HK-2 (cell line): ENCODE data around the gene NES.

Experiments used
- DNase-seq: peaks from one replicate; pipeline ENCODE4 v3.0.0-alpha.2; 2018; ENCODE audit not compliant: unreplicated experiment

The NES gene

GRCh38 chr1:156676820-156677615 is at the start of gene NES:
Gene NES, minus strand, starts transcription at chr1:156677407. Its CDS starts 143 bp downstream, at chr1:156677264.
- DNase-seq = peak; percentile 79

DNA sequence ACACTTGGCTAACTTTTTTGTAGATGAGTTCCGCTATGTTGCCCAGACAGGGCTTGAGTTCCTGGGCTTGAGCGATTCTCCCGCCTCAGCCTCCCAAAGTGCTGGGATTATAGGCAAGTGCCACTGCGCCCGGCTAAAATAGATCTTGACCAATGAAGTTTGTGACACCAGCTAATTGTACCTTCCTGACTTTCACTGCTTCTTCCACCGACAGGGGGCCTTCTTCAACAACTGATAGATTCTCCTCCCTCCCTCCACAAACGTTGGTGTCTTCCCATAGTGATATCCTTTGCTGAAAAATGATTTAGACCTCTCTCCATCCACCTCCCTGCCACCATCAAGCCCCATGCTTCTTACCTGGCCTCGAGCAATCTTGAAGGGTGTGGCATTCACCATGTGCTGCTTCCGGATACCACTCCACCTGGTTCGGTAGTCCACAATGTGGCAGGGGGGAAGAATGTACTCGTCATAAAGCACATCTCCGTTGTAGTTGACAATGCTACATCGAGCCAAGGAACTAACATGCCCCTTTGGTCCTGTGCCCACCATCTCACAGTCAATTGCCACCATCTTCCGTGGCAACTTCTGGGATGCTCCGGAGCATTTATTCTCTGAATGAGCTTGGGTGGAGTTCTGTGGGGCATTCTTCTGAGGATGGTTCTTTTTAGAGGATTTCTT is 49.5 kb upstream of the NES start:
- peak; percentile 57 for DNase-seq

DNA sequence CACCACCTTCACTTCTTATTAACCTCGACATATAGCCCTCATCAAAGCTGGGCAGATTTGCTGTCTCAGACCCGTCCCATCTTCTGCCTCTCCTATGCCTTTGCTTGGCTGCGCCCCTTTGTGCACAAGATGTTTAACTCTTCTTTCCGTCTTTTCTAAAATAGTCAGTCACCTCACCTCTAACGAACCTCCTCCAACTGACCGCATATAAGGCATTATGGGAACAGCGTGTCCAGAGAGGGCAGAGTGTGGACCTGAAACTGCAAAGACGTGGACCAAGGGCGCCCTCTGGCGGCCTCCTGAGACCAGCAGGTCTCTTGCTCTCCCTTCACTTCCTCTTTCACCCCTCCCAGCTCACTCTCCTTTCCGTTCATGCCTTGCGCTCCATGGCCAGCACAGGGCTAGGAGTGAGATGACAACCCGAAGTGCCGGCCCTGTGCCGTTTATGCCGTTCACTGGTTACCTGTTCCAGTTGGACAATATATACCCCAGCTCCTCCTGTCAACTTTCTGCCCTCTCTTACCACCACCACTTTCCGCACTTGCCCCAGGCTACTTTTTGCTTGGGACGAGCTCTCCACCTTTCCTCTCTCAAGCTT is 48.6 kb upstream of the NES start:
- DNase-seq = peak; percentile 89

- DNase-seq = no peak
These were observed 44.3 kb upstream of the NES start for GRCh38 chr1:156721535-156721934.

DNA sequence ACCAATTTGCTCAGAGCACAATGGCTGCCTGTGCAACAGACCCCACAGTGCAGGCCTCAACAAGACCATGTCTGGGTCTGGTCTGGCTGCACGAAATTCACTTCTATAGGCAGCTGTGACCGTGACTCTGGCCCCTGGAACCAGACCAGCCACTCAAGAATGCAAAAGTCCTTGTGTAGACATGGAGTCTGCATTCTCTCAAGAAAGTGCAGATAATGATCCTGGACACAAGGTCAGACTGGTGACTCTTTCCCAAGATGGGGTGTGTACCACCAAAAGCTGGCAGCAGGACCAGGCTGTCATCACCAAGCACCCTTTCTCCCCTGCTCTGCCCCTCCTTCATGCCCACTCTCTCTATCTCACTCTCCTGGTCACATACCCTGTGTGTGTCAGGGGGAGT is 43.9 kb upstream of the NES start:
- no peak for DNase-seq

DNA sequence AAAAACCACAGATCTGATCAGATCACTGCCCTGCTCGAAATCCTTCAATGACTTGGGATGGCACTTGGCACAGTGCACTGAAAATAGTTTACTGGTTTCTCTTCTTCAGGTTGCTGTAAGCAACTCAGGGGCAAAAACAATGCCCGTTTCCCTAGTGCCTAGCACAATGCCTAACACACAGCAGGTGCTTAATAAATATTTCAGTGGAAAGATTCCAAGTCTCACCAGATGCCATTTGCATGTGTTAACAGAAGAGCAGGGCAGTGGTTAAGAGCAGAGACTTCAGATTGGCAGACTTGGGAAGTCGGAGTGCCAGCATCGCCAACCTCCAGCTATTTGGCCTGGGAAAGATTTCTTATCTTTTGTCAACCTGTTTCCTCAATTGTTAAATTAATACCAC is 40.1 kb upstream of the NES start:
- no peak for DNase-seq

DNA sequence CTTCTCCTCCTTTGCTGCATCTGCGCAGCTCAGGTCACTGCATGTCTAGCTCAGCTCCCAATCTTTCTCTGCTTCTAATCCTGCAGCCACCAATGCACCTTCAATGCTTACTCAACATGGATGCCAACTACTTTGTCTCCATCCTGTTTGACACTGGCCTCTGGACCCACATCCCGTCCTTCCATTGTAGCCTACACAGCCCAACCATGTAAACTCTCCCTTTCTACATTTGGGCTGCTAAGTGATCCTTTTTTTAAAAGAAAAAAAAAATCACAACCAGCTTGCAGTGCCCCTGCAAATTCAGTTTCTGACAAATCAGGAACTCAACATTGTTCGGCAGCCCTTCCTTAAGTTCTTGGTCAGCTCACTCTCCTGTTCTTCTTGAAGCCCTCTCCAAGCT is 37.6 kb upstream of the NES start:
- no peak for DNase-seq

DNA sequence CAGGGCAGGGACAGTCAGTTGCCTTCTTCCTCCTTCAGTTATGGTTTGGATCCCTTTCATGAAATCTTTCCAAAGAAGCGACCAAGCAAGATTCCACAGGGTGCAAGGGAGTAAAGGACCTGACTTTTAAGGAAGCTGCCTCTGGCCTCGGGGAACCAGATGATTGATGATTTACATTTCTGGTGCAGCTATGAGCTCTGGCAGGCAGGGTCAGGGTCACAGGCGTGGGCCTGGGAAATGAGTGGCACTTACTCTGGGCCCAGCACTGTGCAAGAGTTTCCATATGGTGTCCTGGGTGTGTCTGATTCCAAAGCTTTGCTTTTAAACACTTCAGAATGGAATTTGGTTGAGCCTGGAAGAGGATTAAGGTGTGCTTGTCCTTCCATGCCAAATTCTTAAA is 35.4 kb upstream of the NES start:
- no peak for DNase-seq

DNA sequence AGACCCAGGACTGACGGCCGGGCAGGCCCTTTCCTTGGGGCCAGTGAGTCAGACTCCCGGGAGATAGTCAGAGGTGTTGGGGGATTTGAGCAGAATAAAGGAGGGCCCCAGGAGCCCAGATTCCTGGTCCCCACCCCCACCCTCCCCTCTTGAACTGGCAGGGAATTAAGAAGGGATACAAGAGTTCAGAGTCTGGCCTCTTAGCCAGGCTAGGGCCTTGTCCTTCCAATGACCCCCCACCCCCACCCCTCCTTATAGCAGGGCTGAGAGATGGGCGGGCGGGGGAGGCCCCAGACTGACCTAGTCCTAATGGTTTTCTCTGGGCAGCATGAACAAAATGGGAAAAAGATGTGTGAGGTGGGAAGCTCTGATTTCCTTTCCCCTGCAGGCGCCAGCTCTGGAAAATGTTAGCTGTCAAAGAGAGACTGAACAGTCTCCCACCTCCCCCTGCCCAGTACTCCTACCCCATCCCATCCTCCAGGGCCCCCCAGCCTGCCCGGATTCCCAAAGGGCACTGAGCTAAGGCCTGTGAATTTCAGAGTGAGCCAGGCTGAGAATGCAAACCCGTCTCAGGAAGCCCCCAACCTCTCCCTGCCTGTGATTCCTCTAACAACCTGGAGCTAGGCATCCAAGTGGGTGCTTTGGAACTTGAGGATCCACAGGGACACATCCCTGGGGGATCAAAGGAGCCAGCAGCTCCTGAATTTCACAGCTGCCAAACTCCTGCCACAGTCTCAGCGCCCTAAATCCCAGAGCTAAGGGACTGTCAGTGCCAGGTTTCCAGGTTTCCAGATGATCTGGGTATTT is 34.0 kb upstream of the NES start:
- DNase-seq = no peak

GRCh38 chr1:156709757-156710489 is 32.7 kb upstream of the NES start:
- no peak for DNase-seq

- no peak for DNase-seq
These were observed 31.8 kb upstream of the NES start for GRCh38 chr1:156709031-156709430.

DNA sequence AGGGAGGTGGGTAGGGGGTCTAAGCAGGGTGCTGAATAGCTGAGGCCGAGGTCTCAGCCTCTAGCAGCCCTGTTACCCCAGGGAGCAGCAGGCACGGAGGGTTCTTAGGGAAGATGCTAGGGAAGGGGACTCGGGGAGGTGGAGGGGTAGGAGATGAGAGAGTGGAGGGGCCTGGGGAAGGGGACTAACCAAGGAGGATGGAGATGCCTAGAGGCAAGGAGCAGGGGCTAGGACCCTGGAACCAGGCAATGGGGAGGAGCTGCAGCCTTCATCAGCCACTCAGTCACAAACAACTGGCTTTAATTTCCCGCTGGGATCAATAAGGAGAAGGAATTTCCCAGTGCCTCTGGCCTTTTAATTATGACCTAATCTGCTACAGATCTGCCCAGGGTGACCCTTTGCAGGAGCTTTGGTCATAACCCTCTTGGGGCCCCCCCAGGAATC is 31.0 kb upstream of the NES start:
- DNase-seq = no peak

- no peak for DNase-seq
These were observed 30.4 kb upstream of the NES start for GRCh38 chr1:156707417-156708217.

- no peak for DNase-seq
These were observed 29.6 kb upstream of the NES start for GRCh38 chr1:156706657-156707416.

DNA sequence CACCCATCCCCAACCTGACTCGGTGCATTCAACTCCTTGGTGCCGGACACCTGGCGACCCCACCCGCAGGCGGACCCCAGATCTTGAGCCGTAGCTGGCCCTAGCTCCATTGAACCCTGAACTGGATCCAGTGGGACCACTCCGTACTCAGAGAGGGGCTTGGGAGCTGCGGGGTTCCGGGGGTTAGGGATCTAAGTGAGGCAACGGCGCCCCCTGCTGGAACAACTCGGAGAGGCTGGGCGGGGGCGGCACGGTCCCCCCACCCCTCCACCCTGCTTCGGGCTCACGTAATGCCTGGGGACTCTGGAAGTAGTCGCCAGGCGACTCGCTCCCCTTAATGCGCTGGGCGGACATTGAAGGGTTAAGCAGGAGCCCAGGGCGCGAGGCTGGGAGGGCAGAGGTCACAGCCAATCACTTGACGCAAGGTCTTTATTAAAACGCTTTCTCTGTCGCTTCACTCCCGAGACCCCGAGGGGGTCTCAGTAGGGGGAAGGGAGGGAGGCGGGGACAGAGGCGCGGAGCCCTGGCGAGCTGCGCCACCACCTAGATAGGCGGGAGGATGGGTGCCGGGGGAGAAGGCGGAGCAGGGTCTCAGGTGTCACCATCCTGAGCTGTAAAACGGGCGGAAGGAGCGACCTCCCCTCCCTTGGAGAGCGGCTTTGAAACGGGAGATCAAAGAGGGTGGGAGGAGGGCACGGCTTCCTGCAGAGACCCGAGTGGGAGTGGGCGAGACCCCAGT is 28.9 kb upstream of the NES start:
- peak; percentile 64 for DNase-seq

GRCh38 chr1:156705321-156705917 is 28.2 kb upstream of the NES start, which contains the start of gene CRABP2:
Gene CRABP2, minus strand, starts transcription at chr1:156705583. Its CDS starts 137 bp downstream, at chr1:156705446.
- no peak for DNase-seq

DNA sequence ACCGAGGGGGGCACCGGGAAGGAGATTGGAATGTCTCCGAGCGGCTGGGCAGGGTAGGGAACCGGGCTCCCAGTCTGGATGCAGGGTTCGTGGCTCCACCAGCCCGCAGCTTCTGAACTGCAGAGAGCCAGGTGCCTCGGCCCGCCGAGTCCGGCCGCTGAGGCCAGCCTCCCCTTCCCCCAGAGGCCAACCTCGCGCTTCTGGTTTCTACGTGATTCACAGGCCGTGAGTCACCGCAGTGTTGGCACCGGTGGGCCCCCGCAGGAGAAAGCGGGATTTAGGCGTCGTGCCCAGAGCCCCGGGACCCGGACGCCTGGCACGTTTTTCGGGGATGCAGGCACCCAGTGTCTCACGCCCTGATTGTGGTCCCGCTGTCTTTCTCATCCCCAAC is 27.7 kb upstream of the NES start:
- peak; percentile 81 for DNase-seq

DNA sequence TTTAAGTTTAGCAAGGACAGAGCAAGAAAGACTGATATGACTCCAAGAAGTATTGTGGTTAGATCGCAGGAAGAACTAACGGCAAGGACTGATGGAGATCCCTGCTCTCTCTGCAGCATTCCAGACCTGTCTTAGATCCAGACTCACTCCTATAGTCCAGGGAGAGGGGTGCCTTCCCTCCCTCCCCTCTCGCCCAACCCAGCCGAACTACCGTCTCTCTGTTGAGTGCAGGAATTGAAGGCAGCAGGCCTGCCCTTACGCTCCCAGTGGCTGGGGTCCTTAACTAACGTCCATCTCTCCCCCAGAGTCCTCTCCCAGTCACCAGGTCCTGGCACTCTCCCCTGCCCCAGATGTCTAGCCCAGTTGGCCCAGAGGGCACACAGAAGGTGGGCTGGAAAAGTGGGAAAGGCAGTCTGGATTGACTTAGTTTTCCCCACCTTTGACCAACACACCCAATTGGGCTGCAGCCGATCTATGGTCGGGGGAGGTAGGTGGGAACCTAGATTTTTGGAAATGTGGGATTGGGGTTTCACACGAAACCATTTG is 27.0 kb upstream of the NES start:
- DNase-seq = no peak
